ENCODE measurements around the gene TDRD5. TPM values are rescaled to one million over a fixed set of nuclear protein-coding genes. Genes with fewer than 3 reads are reported as not detected.

The TDRD5 gene
- total and polyA plus RNA-seq, 2 donors from 2014 or later, result 0.47 to 1.5 TPM

- no peak for TF ChIP-seq CTCF (IDR thresholded peaks at IDR 0.05; ENCODE audit: borderline replicate concordance, extremely low read depth, insufficient read depth)
- H3K36me3 ChIP-seq (ENCODE audit: control insufficient read depth in 2 of 3, insufficient read depth in 3 of 3, low read length in 3 of 3), result no peaks in the 10 kb centered on the region
- H3K4me1 ChIP-seq (ENCODE audit: control insufficient read depth in 2 of 3, insufficient read depth in 2 of 3, low read depth in 1 of 3, low read length in 3 of 3), result no peaks in the 10 kb centered on the region
- DNase-seq (no peak), FAIRE-seq (no peak)
- no peaks in the 10 kb centered on the region for H3K27me3 ChIP-seq (ENCODE audit: control insufficient read depth, insufficient read depth, low read length)
- no peak overlapping the region for H3K27ac ChIP-seq (ENCODE audit: low read depth in 2 of 2, low read length in 2 of 2)
- no peaks in the 10 kb centered on the region for H3K9me3 ChIP-seq (ENCODE audit: control insufficient read depth in 2 of 3, insufficient read depth in 1 of 3, low read length in 3 of 3)
- intact Hi-C loops (cut with DNase I), result no loop called here
- H3K9ac ChIP-seq (ENCODE audit: low read length in 3 of 3), result no peak overlapping the region
- no peak overlapping the region for H3K4me3 ChIP-seq (ENCODE audit: low read length in 3 of 3)
These were observed 37.2 kb upstream of the TDRD5 start for GRCh38 chr1:179554427-179554826.

- H3K27me3 ChIP-seq (ENCODE audit: control insufficient read depth, insufficient read depth, low read length), result no peaks in the 10 kb centered on the region
- FAIRE-seq (no peak), DNase-seq (no peak)
- H3K9me3 ChIP-seq (ENCODE audit: control insufficient read depth in 2 of 3, insufficient read depth in 1 of 3, low read length in 3 of 3), result no peaks in the 10 kb centered on the region
- H3K27ac ChIP-seq (ENCODE audit: low read depth in 2 of 2, low read length in 2 of 2), result no peak overlapping the region
- H3K4me1 ChIP-seq (ENCODE audit: control insufficient read depth in 2 of 3, insufficient read depth in 2 of 3, low read depth in 1 of 3, low read length in 3 of 3), result no peaks in the 10 kb centered on the region
- H3K4me3 ChIP-seq (ENCODE audit: low read length in 3 of 3), result no peak overlapping the region
- intact Hi-C loops (cut with DNase I), result no loop called here
- no peak overlapping the region for H3K9ac ChIP-seq (ENCODE audit: low read length in 3 of 3)
- H3K36me3 ChIP-seq (ENCODE audit: control insufficient read depth in 2 of 3, insufficient read depth in 3 of 3, low read length in 3 of 3), result no peaks in the 10 kb centered on the region
- no peak for TF ChIP-seq CTCF (IDR thresholded peaks at IDR 0.05; ENCODE audit: borderline replicate concordance, extremely low read depth, insufficient read depth)
These were observed 33.6 kb upstream of the TDRD5 start for GRCh38 chr1:179558078-179558477.

GRCh38 chr1:179575497-179576314 is 15.9 kb upstream of the TDRD5 start, which contains the start of gene NPHS2:
TSS of gene NPHS2 (minus strand) at chr1:179575948. CDS start at chr1:179575864, 84 bp downstream.
- H3K9ac ChIP-seq (ENCODE audit: low read length in 3 of 3), result peak within 1 kb of the TSS in 1 of 3 donors; percentile 47
- intact Hi-C loops (cut with DNase I), result no loop called here
- H3K36me3 ChIP-seq (ENCODE audit: control insufficient read depth in 2 of 3, insufficient read depth in 3 of 3, low read length in 3 of 3), result no peaks in the 10 kb centered on the region
- FAIRE-seq (no peak), DNase-seq (peak; percentile 31 to 67 (median 44))
- H3K27me3 ChIP-seq (ENCODE audit: control insufficient read depth, insufficient read depth, low read length), result peaks cover 3% of the 10 kb centered on the region
- no peak for TF ChIP-seq CTCF (IDR thresholded peaks at IDR 0.05; ENCODE audit: borderline replicate concordance, extremely low read depth, insufficient read depth)
- peak within 1 kb of the TSS in 2 of 3 donors; percentile 13 to 57 for H3K4me3 ChIP-seq (ENCODE audit: low read length in 3 of 3)
- H3K4me1 ChIP-seq (ENCODE audit: control insufficient read depth in 2 of 3, insufficient read depth in 2 of 3, low read depth in 1 of 3, low read length in 3 of 3), result no peaks in the 10 kb centered on the region
- no peaks in the 10 kb centered on the region for H3K9me3 ChIP-seq (ENCODE audit: control insufficient read depth in 2 of 3, insufficient read depth in 1 of 3, low read length in 3 of 3)
- no peak within 1 kb of the TSS for H3K27ac ChIP-seq (ENCODE audit: low read depth in 2 of 2, low read length in 2 of 2)
